NCI-H146 (cell line): ENCODE results near the gene ARSA.
A peak's percentile ranks its signal among the peaks of the same experiment; 100 is the strongest.

ENCODE experiments used
- DNase-seq: peaks from one replicate; lab custom pipeline; 2025; lab: John Stamatoyannopoulos, UW

The ARSA gene

GRCh38 chr22:50604256-50605001, 23.5 kb downstream of the ARSA start:
- no peak for DNase-seq

- no peak for DNase-seq
Observed at GRCh38 chr22:50603511-50604255, 24.3 kb downstream of the ARSA start.

GRCh38 chr22:50602338-50602700, 25.6 kb downstream of the ARSA start:
- DNase-seq: no peak

DNA sequence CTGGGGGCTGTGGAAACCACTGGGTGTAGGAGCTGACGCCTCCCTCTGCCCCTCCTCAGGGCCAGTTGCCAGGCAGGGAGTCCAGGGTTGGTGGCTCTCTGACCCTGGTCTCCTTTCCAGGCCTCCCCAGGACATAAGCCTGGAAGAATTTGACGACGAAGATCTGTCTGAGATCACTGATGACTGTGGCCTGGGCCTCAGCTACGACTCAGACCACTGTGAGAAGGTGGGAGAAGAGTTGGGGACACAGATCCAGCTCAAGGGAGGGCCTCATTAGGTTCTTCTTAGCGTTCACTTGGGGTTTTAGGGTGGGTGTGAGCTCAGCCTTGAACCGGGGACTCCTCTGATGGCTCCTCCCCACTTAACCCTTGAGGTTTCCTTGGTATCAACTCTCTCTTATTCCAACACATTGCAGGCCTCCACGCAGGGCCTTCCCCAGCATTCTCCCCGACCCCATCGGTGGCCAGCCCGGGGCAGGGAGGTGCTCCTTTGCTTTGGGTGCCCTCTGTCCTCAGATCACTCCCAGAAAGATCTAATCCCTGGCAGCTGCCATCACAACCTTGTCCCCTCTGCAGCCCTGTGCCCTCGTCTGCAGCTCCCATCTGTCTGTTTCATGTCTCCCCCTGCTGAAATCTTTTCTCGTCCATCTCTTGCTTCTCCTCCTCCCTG, 26.1 kb downstream of the ARSA start:
- DNase-seq: no peak

- DNase-seq: peak; percentile 17
Observed at GRCh38 chr22:50600967-50601668, 26.8 kb downstream of the ARSA start.

- DNase-seq: peak; percentile 68
Observed at GRCh38 chr22:50600538-50600937, 27.4 kb downstream of the ARSA start, which contains the start of gene MAPK8IP2. Gene MAPK8IP2 (plus strand): TSS chr22:50600793. CDS start chr22:50600819, 26 bp downstream.

GRCh38 chr22:50599816-50600455, 28.0 kb downstream of the ARSA start:
- DNase-seq: peak; percentile 28

GRCh38 chr22:50597097-50597496, 30.9 kb downstream of the ARSA start:
- DNase-seq: no peak

DNA sequence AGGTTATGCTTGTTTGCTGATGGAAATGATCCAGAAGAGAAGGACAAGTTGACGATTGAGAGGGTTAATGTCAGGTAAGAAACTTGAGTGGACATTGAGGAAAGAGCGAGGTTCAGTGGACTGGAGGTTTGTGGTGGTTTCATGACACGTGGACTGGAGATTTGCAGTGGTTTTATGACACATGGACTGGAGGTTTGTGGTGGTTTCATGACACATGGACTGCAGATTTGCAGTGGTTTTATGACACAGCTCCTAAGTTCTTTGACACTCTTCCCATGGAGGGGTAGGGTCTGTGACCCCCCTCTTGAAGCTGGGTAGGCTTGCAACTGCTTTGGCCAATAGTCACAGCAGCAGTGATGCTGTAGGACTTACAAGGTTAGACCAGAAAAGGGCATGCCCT, 32.8 kb downstream of the ARSA start:
- no peak for DNase-seq

DNA sequence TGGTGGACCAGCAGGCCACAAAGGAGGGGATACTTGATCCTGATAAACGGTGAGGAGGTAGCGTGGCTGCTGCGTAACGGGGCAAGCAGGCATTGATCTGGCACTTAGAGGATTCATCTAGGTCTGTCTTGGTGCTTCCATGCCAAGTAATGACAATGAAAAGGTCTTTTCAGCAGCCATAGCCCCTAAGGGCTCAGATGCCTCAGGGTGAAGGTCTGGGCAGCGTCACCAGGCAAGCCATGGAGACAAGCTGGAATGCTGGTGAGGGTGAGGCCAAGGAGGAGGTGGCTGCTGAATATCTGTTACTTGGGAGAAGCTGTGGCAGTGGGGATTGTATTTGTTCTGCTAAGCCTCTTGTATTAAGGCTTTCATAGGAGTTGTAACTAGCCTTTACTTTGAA, 40.5 kb downstream of the ARSA start:
- DNase-seq: no peak

GRCh38 chr22:50586416-50586815, 41.5 kb downstream of the ARSA start:
- no peak for DNase-seq

DNA sequence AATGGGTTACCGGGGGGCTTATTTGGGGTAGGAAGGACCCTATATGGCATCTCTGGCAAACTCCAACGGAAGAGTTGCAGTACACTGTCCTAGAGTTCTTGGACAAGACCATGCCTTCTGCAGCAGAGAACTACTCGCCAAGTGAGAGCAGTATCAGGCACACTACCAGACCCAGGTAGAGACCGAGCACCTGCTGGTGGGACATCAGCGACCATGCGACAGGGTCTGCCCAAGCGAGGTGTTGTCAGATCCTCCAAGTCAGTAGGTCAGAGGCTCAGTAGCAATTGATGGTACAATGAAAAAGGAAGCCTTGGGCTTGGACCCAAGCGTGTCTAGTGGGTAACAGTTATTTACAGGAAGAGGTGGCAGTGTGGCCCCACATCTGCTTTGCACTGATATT, 42.2 kb downstream of the ARSA start:
- DNase-seq: no peak

DNA sequence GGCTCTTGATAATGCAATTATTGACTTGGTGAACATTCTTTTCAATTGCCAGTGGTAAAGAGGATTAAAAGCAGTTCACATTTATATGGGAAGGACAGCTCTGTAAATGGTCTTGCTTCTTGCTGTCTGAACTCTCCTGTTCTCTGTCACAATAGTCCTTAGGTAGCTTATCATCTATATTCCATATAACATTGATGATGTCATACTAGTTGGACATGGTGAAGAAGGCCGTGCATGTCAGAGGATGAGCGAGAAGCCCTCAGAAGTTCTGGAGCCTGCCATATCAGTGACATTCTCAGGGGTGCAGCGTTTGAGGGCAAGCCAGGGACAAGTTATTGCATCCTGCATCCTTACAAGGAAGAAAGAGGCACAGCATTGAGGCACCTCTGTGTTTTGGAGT, 42.7 kb downstream of the ARSA start:
- DNase-seq: no peak

- no peak for DNase-seq
Observed at GRCh38 chr22:50584106-50585096, 43.6 kb downstream of the ARSA start.

GRCh38 chr22:50583294-50583861, 44.6 kb downstream of the ARSA start:
- DNase-seq: no peak

DNA sequence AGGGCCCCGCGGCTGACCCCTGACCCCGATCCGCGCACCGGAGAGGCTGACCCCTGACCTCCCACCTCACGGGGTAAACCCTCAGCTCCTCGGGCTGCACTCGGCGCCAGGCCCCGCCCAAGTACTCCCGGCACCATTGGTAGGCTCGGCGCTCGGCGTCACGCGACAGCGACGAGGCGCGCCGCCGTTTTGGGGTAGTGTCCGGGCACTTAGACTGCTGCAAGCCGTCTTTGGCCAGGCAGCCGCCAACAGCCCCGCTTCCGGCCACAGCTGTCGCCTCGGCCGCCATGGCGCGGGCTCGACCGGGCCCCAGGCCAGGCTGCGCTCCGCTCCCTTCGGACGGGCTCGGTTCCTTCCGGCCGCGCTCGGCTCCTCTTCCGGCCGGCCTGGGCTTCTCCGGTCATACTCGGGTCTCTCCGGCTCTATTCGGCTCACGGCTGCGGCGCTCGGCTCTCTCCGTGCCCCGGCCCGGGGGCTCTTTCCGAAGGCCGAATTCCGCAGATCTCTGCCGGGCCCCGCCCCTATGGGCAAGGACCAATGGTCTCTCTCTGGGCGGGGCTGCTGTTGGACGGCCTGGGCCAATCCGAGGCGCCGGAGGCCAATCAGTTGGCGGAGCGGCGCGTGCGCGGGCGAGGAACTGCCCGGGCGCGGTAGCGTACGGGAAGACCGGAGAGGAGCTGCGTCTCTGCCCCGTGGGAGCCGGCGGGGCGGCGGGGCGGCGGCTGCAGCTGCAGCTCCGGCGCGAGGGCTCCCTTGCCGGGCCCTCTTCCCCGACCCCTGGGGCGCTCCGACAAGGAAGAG, 45.3 kb downstream of the ARSA start, which contains the start of gene CHKB:
Gene CHKB (minus strand): TSS at position 357 of the 801 bp plus-strand sequence. CDS start 68 bp downstream, at position 289.
- DNase-seq: peak; percentile 97

- DNase-seq: peak; percentile 74
Observed at GRCh38 chr22:50581950-50582492, 45.9 kb downstream of the ARSA start.

- no peak for DNase-seq
Observed at GRCh38 chr22:50581031-50581949, 46.7 kb downstream of the ARSA start.
